Stimulated activated CD4-positive, alpha-beta T cell treated with anti-CD3 and anti-CD28 coated beads, Interleukin-12 subunit alpha, Interleukin-12 subunit beta, amount 100 ng/mL, for 48 hours (primary cell): ENCODE results near the gene UQCR11.

ENCODE experiments used
- DNase-seq, 3 donors: peaks; one replicate each; pipeline ENCODE4 v3.0.0-alpha.2; 2020; ENCODE audit warnings: low read depth in 2 of 3, low spot score in 1 of 3

Gene UQCR11

GRCh38 chr19:1592024-1592754, 13.1 kb downstream of the UQCR11 start:
- peak; percentile 63 to 78 (median 70) for DNase-seq

GRCh38 chr19:1591421-1592023, 13.7 kb downstream of the UQCR11 start:
- DNase-seq: no peak

- no peak for DNase-seq
Measured at GRCh38 chr19:1590641-1591397, 14.4 kb downstream of the UQCR11 start.

- DNase-seq: no peak
Measured at GRCh38 chr19:1587872-1588271, 17.4 kb downstream of the UQCR11 start.

GRCh38 chr19:1585243-1585580, 20.1 kb downstream of the UQCR11 start:
- DNase-seq: no peak

- DNase-seq: no peak
Measured at GRCh38 chr19:1584500-1585242, 20.6 kb downstream of the UQCR11 start.

GRCh38 chr19:1582201-1582600, 23.1 kb downstream of the UQCR11 start:
- DNase-seq: no peak

- no peak for DNase-seq
Measured at GRCh38 chr19:1580957-1581356, 24.3 kb downstream of the UQCR11 start.

- DNase-seq: no peak
Measured at GRCh38 chr19:1580382-1580781, 24.9 kb downstream of the UQCR11 start.

GRCh38 chr19:1579222-1579621, 26.0 kb downstream of the UQCR11 start:
- no peak for DNase-seq

GRCh38 chr19:1577929-1578618, 27.2 kb downstream of the UQCR11 start:
- DNase-seq: no peak

GRCh38 chr19:1577090-1577928, 28.0 kb downstream of the UQCR11 start:
- no peak for DNase-seq

GRCh38 chr19:1576242-1577089, 28.8 kb downstream of the UQCR11 start:
- DNase-seq: no peak

GRCh38 chr19:1575323-1576241, 29.7 kb downstream of the UQCR11 start:
- DNase-seq: no peak

- no peak for DNase-seq
Measured at GRCh38 chr19:1574354-1575136, 30.7 kb downstream of the UQCR11 start.

GRCh38 chr19:1572795-1573194, 32.5 kb downstream of the UQCR11 start:
- no peak for DNase-seq

- no peak for DNase-seq
Measured at GRCh38 chr19:1571358-1571757, 33.9 kb downstream of the UQCR11 start.
